GM23338 (cell line): ENCODE data around the gene KIAA1614.

Source experiments
- CREB1 ChIP-seq: fragments of 250-450 bp; sonication (Bioruptor Pico); IDR thresholded peaks from 2 replicates; pipeline ENCODE4 v1.5.0; 2020; ENCODE audit warnings: low read depth, mild to moderate bottlenecking, moderate library complexity
- CTCF ChIP-seq, 2 experiments: fragments of 200-600 bp in 1 of 2; sonication (generic) in 1 of 2; conservative IDR thresholded peaks; 2 replicates each; pipeline versions ENCODE4 v1.5.1 to v1.6.1; 2016 to 2017; ENCODE audit warnings: antibody characterized with exemption in 2 of 2, low read depth in 2 of 2, mild to moderate bottlenecking in 2 of 2, moderate library complexity in 1 of 2
- ETS1 ChIP-seq: IDR thresholded peaks from 2 replicates; pipeline ENCODE4 v1.6.1; 2016; ENCODE audit warnings: antibody characterized with exemption
- EZH2 ChIP-seq: fragments of 200-600 bp; sonication (generic); IDR thresholded peaks from one replicate; pipeline ENCODE4 v1.8.0; 2017; ENCODE audit warnings: antibody characterized with exemption, mild to moderate bottlenecking, low read depth; ENCODE audit not compliant: unreplicated experiment
- EZH2phosphoT487 ChIP-seq: fragments of 200-600 bp; sonication (generic); IDR thresholded peaks from one replicate; pipeline ENCODE4 v1.8.1; 2018; ENCODE audit warnings: antibody characterized with exemption; ENCODE audit not compliant: unreplicated experiment
- JUNB ChIP-seq: IDR thresholded peaks from one replicate; pipeline ENCODE4 v1.6.1; 2016; ENCODE audit warnings: antibody characterized with exemption; ENCODE audit not compliant: unreplicated experiment
- NANOG ChIP-seq: IDR thresholded peaks from 2 replicates; pipeline ENCODE4 v1.6.1; 2016; ENCODE audit warnings: antibody characterized with exemption, borderline replicate concordance
- POLR2AphosphoS5 ChIP-seq: IDR thresholded peaks from 2 replicates; pipeline ENCODE4 v1.6.1; 2016; ENCODE audit warnings: antibody characterized with exemption, low read depth
- REST ChIP-seq: IDR thresholded peaks from one replicate; pipeline ENCODE4 v1.6.1; 2018; ENCODE audit warnings: antibody characterized with exemption; ENCODE audit not compliant: unreplicated experiment
- STAT1 ChIP-seq: IDR thresholded peaks from one replicate; pipeline ENCODE4 v1.6.1; 2016; ENCODE audit warnings: antibody characterized with exemption; ENCODE audit not compliant: unreplicated experiment
- ZNF331 ChIP-seq: fragments of 250-450 bp; sonication (Bioruptor Pico); IDR thresholded peaks from 2 replicates; pipeline ENCODE4 v1.5.0; 2020; ENCODE audit warnings: low read depth, mild to moderate bottlenecking, moderate library complexity
- ZNF462 ChIP-seq: fragments of 250-450 bp; sonication (Bioruptor Pico); IDR thresholded peaks from 2 replicates; pipeline ENCODE4 v1.5.0; 2020; ENCODE audit warnings: mild to moderate bottlenecking, moderate library complexity

- TF ChIP-seq CTCF (conservative IDR thresholded peaks at IDR 0.05; ENCODE audit: low read depth in 2 of 2) = no peak
- no peak for TF ChIP-seq JUNB
- TF ChIP-seq EZH2 = no peak
- TF ChIP-seq POLR2AphosphoS5 = no peak
- TF ChIP-seq CREB1 (CRISPR knock-in tag) = no peak
- TF ChIP-seq REST = no peak
- TF ChIP-seq EZH2phosphoT487 = no peak
- no peak for TF ChIP-seq STAT1
- no peak for TF ChIP-seq ZNF462 (CRISPR knock-in tag)
- no peak for TF ChIP-seq ETS1
- no peak for TF ChIP-seq ZNF331 (CRISPR knock-in tag)
- TF ChIP-seq NANOG = no peak
Measured at GRCh38 chr1:180915426-180915965, 2.8 kb downstream of the KIAA1614 start.
